Right cardiac atrium (tissue), 5 donors: ENCODE measurements around the gene IGFBPL1. TPM values are rescaled to one million over a fixed set of nuclear protein-coding genes. Genes with fewer than 3 reads are reported as not detected.
A peak's percentile ranks its signal among the peaks of the same experiment; 100 is the strongest.

ENCODE experiments used
- ATAC-seq, 2 donors: fragments of 200-7000 bp; cut with Tn5 transposase; one replicate each; pipeline versions ENCODE4 v1.8.0 to v1.9.1; 2020; ENCODE audit warnings: moderate library complexity in 2 of 2, mild to moderate bottlenecking in 1 of 2
- DNase-seq, 3 donors: peaks; one replicate each; pipeline ENCODE4 v3.0.0-alpha.2; 2020
- H3K27ac ChIP-seq: one replicate; pipeline ENCODE4 v1.5.1; 2013; ENCODE audit warnings: mild to moderate bottlenecking, low read length, control low read depth, moderate library complexity
- H3K27me3 ChIP-seq: one replicate; pipeline ENCODE4 v1.6.1; 2013; ENCODE audit not compliant: control insufficient read depth, insufficient read depth
- H3K4me1 ChIP-seq: one replicate; pipeline ENCODE4 v1.6.1; 2013; ENCODE audit warnings: low read length; ENCODE audit not compliant: control insufficient read depth, insufficient read depth
- H3K4me3 ChIP-seq: one replicate; pipeline ENCODE4 v1.5.1; 2013; ENCODE audit warnings: low read length, control low read depth
- H3K9me3 ChIP-seq: one replicate; pipeline ENCODE4 v1.6.1; 2013; ENCODE audit warnings: low read length; ENCODE audit not compliant: control insufficient read depth
- WGBS: extraction: QIAGEN DNeasy Blood & Tissue Kit; methylation state at CpG from one replicate; pipeline ENCODE4 v1.1.7; 2013; 5-methylcytosine and 5-hydroxymethylcytosine counted together
- intact Hi-C, 4 donors: fragments of 100-400 bp; cut with DNase I; formaldehyde crosslinking; loops; one replicate each; pipeline versions ENCODE4 v1.11.0 to v1.14.0; 2022 to 2023
- polyA plus RNA-seq: library from polyadenylated mRNA; stranded (reverse); fragments of 200-250 nt; gene quantifications from one replicate; pipeline ENCODE4 v1.2.3, GENCODE V29; 2013
- total RNA-seq, 4 donors: library from RNA; stranded (reverse); fragmentation: NEBNext Ultra II Directional; extraction: Animal tissue kit (Norgen Biotek cat#: 25700); gene quantifications; one replicate each; pipeline ENCODE4 v1.2.1, GENCODE V29; 2021
- donor health status: healthy with polysubstance abuse.
- donor health status: DM: no; HTN: yes; CAD: no.
- donor health status: DM: no; HTN: no; CAD: no.
- donor health status: DM: no; HTN: yes; CAD: no; lungs with severe emphysema.
- donor health status: DM: yes; HTN: yes; CAD: no.

The IGFBPL1 gene
- total and polyA plus RNA-seq, 5 donors: 0.25 to 5.0 (median 0.65) TPM

- Histone ChIP-seq H3K4me3 (no peak overlapping the region), H3K9me3 (no peaks in the 10 kb centered on the region), H3K4me1 (peaks cover 5% of the 10 kb centered on the region), H3K27ac (no peak overlapping the region), H3K27me3 (no peaks in the 10 kb centered on the region)
- intact Hi-C loops: no loop called here
- 91% methylated on average over 9 of the region's 9 CpGs for WGBS
- no peak for DNase-seq
- ATAC-seq: no peak
Observed at GRCh38 chr9:38394416-38394815, 29.8 kb downstream of the IGFBPL1 start.

- no peak for DNase-seq
- H3K4me1 ChIP-seq: peaks cover 5% of the 10 kb centered on the region
- no peaks in the 10 kb centered on the region for H3K27me3 ChIP-seq
- WGBS: 7% methylated on average over 9 of the region's 9 CpGs
- ATAC-seq: no peak
- intact Hi-C loops: no loop called here
- no peak overlapping the region for H3K27ac ChIP-seq
- peak overlapping the region; percentile 77 for H3K4me3 ChIP-seq
- H3K9me3 ChIP-seq: no peaks in the 10 kb centered on the region
Observed at GRCh38 chr9:38393128-38393796, 31.0 kb downstream of the IGFBPL1 start.

DNA sequence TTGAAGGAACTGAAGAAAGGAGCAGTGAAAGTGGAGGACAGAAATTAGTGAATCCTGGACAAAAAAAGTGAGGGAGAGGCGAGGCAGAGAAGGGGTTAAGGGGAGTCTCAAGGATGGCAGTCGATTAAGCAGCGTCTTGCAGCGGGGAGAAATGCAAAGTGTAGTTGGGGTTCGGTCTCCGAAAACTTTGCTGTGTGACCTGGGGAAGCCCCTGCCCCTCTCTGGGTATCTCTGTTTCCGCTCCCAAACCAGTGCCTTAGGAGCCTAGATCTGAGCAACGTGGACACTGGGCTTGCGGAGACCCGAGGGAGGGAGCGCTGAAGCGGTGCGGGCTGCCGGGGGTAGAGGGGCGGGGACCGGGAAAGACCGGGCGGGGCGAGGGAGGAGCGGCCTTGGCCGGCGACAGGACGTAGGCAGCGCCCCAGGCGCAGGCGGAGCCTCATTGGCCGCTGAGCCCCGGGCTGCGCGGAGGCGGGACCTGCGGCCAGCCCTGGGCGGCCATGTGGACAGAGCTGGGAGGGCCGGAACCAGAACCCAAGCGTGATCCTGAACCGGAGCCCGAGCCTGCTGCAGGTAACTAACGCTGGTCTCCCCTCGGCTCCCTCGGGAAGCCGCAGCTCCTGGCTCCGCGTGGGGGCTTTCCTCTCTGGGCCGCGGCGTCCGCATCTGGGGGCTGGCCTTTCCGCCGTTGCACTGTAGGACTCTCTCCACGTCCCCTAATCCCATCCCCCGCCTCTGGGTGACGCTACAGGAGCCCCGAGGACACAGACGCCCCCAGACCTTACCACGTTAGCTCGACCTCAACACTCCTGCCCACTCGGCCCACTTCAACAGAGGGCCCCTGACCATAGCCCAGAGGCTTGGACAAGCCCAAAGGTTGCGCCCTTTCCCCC is 31.8 kb downstream of the IGFBPL1 start, which contains the start of gene ALDH1B1:
Gene ALDH1B1 (plus strand): TSS at position 468 of the 893 bp plus-strand sequence. CDS start 3,047 bp downstream, outside the sequence.
- ATAC-seq (peak; percentile 99 to 100), DNase-seq (peak; percentile 91 to 95 (median 95))
- Histone ChIP-seq H3K27me3 (no peaks in the 10 kb centered on the region), H3K9me3 (no peaks in the 10 kb centered on the region), H3K4me3 (peak within 1 kb of the TSS; percentile 77), H3K27ac (no peak within 1 kb of the TSS), H3K4me1 (peaks cover 5% of the 10 kb centered on the region)
- WGBS: under 1% methylated on average over 58 of the region's 58 CpGs
- intact Hi-C loops: no loop called here

GRCh38 chr9:38391278-38392118 is 32.8 kb downstream of the IGFBPL1 start:
- intact Hi-C loops: no loop called here
- Histone ChIP-seq H3K9me3 (no peaks in the 10 kb centered on the region), H3K4me3 (no peak overlapping the region), H3K27me3 (no peaks in the 10 kb centered on the region), H3K4me1 (peaks cover 5% of the 10 kb centered on the region), H3K27ac (no peak overlapping the region)
- no peak for DNase-seq
- WGBS: 87% methylated on average over 18 of the region's 18 CpGs
- no peak for ATAC-seq

GRCh38 chr9:38390851-38391250 is 33.4 kb downstream of the IGFBPL1 start:
- WGBS: 65% methylated on average over 5 of the region's 5 CpGs
- Histone ChIP-seq H3K4me3 (no peak overlapping the region), H3K4me1 (peaks cover 5% of the 10 kb centered on the region), H3K9me3 (no peaks in the 10 kb centered on the region), H3K27me3 (no peaks in the 10 kb centered on the region), H3K27ac (no peak overlapping the region)
- no peak for ATAC-seq
- DNase-seq: no peak
- intact Hi-C loops: no loop called here

DNA sequence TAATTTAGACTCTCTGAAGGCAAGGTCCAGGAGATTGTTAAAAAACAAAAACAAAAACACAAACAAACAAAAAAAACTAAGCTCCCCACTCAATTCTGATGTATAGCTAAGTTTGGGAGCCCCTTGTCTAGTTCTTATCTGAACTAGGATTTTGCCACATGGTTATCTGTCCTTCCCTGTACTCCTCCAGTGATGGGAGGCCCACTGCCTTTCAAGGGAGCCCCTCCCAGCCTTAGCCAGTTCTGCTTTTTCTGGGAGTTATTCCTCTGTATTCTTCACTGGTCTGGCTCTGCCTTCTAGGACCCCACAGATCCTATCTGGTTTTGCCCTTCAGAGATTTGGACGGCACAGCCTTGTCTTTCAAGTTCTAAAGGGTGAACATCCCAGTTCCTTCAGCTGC is 33.8 kb downstream of the IGFBPL1 start:
- intact Hi-C loops: no loop called here
- no peak for ATAC-seq
- Histone ChIP-seq H3K4me3 (no peak overlapping the region), H3K4me1 (peaks cover 5% of the 10 kb centered on the region), H3K27me3 (no peaks in the 10 kb centered on the region), H3K27ac (no peak overlapping the region), H3K9me3 (peaks cover 3% of the 10 kb centered on the region)
- WGBS: 68% methylated on average over 1 of the region's 1 CpG
- DNase-seq: no peak

- peaks cover 3% of the 10 kb centered on the region for H3K9me3 ChIP-seq
- no peak overlapping the region for H3K27ac ChIP-seq
- H3K4me3 ChIP-seq: no peak overlapping the region
- H3K4me1 ChIP-seq: peaks cover 5% of the 10 kb centered on the region
- DNase-seq (no peak), ATAC-seq (no peak)
- intact Hi-C loops: no loop called here
- 27% methylated on average over 4 of the region's 4 CpGs for WGBS
- H3K27me3 ChIP-seq: no peaks in the 10 kb centered on the region
Observed at GRCh38 chr9:38389313-38389712, 34.9 kb downstream of the IGFBPL1 start.

DNA sequence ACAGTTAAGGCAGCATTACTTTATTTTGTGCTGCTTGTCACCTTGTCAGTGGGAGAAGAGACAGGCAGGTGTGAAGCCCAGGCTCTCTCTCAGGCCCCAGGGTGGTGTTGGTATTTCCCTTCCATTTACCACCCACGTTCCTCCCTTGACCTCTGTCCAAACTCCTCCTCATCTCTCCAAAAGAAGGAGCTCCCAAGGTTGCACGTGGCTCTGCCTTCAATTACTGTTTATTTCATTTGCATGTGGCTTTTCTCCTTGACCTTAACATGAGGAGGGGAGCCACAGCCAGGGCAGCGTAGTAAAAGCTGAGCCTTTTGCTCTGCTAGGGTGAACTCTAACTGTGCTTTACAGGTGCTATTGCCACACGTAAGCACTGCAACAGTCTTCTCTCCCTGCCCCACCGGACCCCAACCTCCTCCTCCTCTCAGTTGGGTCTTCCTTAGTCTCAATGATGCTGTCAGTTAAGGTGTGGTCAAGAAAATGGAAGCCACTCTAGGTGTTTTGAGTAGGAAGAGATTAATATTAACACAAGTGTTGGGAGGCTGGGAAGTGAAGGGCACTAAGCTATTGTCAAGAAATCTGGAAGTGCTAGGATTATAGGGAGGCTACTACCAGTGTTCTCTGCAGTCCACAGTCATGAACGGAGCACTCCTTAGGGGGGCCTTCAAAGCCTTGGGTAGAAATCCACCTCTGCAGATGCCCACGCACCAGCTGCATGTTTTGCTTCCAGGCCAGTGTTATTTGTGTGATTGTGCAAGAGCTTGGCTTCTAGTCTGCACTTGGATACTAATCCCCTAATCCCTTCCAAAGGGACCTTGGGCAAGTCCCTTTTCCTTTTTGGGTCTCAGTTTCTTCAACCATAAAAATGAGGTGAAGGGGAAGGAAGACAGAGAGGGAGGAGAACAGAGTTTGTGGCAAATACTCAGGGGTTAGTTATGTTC is 35.7 kb downstream of the IGFBPL1 start:
- no peaks in the 10 kb centered on the region for H3K27me3 ChIP-seq
- H3K27ac ChIP-seq: no peak overlapping the region
- ATAC-seq: peak in 1 of 2 donors; percentile 44
- H3K9me3 ChIP-seq: peaks cover 3% of the 10 kb centered on the region
- WGBS: 63% methylated on average over 7 of the region's 7 CpGs
- peaks cover 5% of the 10 kb centered on the region for H3K4me1 ChIP-seq
- peak in 1 of 3 donors; percentile 64 for DNase-seq
- no peak overlapping the region for H3K4me3 ChIP-seq
- intact Hi-C loops: no loop called here

DNA sequence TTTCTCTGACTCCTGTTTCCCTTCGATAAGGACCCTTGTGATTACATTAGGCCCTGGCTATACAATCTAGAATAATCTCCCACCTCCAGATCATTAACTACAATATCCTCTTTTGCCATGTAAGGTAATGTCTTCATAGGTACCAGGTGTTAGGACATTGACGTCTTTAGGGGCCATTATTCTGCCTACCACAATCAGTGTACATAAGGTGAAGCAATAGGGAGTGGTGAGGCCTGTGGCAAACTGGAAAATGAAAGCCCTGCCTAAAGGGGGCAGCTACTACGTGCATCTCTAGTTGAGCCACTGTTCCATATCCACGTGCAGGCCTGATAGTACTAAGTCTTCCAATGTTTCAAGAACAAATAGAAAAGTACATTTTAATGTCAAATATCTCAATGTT is 36.5 kb downstream of the IGFBPL1 start:
- intact Hi-C loops: no loop called here
- DNase-seq (no peak), ATAC-seq (no peak)
- Histone ChIP-seq H3K27me3 (no peaks in the 10 kb centered on the region), H3K4me3 (no peak overlapping the region), H3K9me3 (peaks cover 3% of the 10 kb centered on the region), H3K4me1 (no peaks in the 10 kb centered on the region), H3K27ac (no peak overlapping the region)
- WGBS: 95% methylated on average over 4 of the region's 4 CpGs

DNA sequence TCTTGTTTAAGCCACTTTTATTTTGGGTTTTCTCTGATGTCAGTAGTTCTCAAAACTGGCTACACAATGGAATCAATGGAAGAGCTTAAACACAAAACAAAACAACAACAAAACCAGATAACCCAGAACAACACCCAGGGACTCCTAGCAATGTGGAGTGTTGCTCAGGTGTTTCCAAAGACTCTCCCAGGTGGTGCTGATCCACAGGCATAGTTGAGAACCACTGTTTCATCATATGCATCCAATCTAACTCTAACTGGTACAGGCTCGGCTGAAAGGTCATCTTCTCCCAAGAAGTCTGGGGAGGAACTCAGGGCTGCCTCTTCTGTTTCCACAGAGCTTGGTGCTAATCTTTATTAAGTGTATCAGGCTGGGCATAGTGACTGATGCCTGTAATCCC is 37.2 kb downstream of the IGFBPL1 start:
- H3K9me3 ChIP-seq: peaks cover 3% of the 10 kb centered on the region
- DNase-seq (no peak), ATAC-seq (no peak)
- intact Hi-C loops: no loop called here
- no peak overlapping the region for H3K27ac ChIP-seq
- H3K27me3 ChIP-seq: no peaks in the 10 kb centered on the region
- H3K4me1 ChIP-seq: no peaks in the 10 kb centered on the region
- WGBS: 36% methylated on average over 1 of the region's 1 CpG
- H3K4me3 ChIP-seq: no peak overlapping the region
